DOHH2 (cell line): ENCODE results near the gene KCNE3.

ENCODE experiments used
- H3F3A ChIP-seq: fragments of 200-600 bp; sonication (generic), shearing (Covaris generic); 2 replicates; pipeline ENCODE4 v1.6.0; 2016; ENCODE audit warnings: antibody characterized with exemption, mild to moderate bottlenecking; ENCODE audit not compliant: control insufficient read depth, insufficient read depth
- H3K27ac ChIP-seq: fragments of 200-600 bp; sonication (generic); 2 replicates; pipeline ENCODE4 v1.5.1; 2014; ENCODE audit warnings: low read depth, mild to moderate bottlenecking, low read length, moderate library complexity
- H3K27me3 ChIP-seq: fragments of 200-600 bp; sonication (generic); 2 replicates; pipeline ENCODE4 v1.6.1; 2014; ENCODE audit warnings: mild to moderate bottlenecking, low read length, mixed read lengths; ENCODE audit not compliant: control insufficient read depth
- H3K36me3 ChIP-seq: fragments of 200-600 bp; sonication (generic); 2 replicates; pipeline ENCODE4 v1.6.1; 2014; ENCODE audit warnings: mild to moderate bottlenecking, low read length, moderate library complexity, mixed read lengths; ENCODE audit not compliant: control insufficient read depth
- H3K4me1 ChIP-seq: fragments of 200-600 bp; sonication (generic); 2 replicates; pipeline ENCODE4 v1.6.1; 2014; ENCODE audit warnings: mild to moderate bottlenecking, low read length, mixed read lengths; ENCODE audit not compliant: control insufficient read depth
- H3K4me2 ChIP-seq: fragments of 200-600 bp; sonication (generic); 2 replicates; pipeline ENCODE4 v1.6.0; 2014; ENCODE audit warnings: mild to moderate bottlenecking, low read length, moderate library complexity
- H3K4me3 ChIP-seq: fragments of 200-600 bp; sonication (generic); 2 replicates; pipeline ENCODE4 v1.5.1; 2014; ENCODE audit warnings: mild to moderate bottlenecking, low read length, mixed read lengths
- H3K79me2 ChIP-seq: fragments of 200-600 bp; sonication (generic); 2 replicates; pipeline ENCODE4 v1.6.1; 2014; ENCODE audit warnings: mild to moderate bottlenecking, low read length, mixed read lengths; ENCODE audit not compliant: control insufficient read depth
- H3K9me2 ChIP-seq: fragments of 200-600 bp; sonication (generic); replicated peaks from 2 replicates; pipeline ENCODE4 v1.6.1; 2014; ENCODE audit warnings: mild to moderate bottlenecking, low read length, mixed read lengths; ENCODE audit not compliant: control insufficient read depth
- H3K9me3 ChIP-seq: fragments of 200-600 bp; sonication (generic); 2 replicates; pipeline ENCODE4 v1.6.1; 2014; ENCODE audit warnings: antibody characterized with exemption, low read length, mixed read lengths; ENCODE audit not compliant: control insufficient read depth, insufficient read depth
- H4K20me1 ChIP-seq: fragments of 200-600 bp; sonication (generic); 2 replicates; pipeline ENCODE4 v1.6.0; 2014; ENCODE audit warnings: low read depth, mild to moderate bottlenecking, antibody characterized with exemption, low read length, moderate library complexity; ENCODE audit not compliant: control insufficient read depth, insufficient read depth
- CTCF ChIP-seq: fragments of 200-600 bp; sonication (generic); IDR thresholded peaks from one replicate; pipeline ENCODE4 v1.5.1; 2014; ENCODE audit warnings: antibody characterized with exemption, mild to moderate bottlenecking, low read depth, low read length; ENCODE audit not compliant: poor library complexity, severe bottlenecking
- EZH2phosphoT487 ChIP-seq: fragments of 200-600 bp; sonication (generic); IDR thresholded peaks from 2 replicates; pipeline ENCODE4 v1.6.1; 2017; ENCODE audit warnings: borderline replicate concordance, mild to moderate bottlenecking, antibody characterized with exemption, low read length, moderate library complexity, mixed read lengths

The KCNE3 gene

GRCh38 chr11:74427384-74427886 lies 39.9 kb downstream of the KCNE3 start:
- Histone ChIP-seq H3K4me2 (no peak overlapping the region), H3K27me3 (peaks cover 8% of the 10 kb centered on the region; the same call in 1 of the 2 replicates), H3K79me2 (no peaks in the 10 kb centered on the region), H3K9me3 (no peaks in the 10 kb centered on the region), H3F3A (no peaks in the 10 kb centered on the region), H3K9me2 (no peaks in the 10 kb centered on the region), H4K20me1 (no peaks in the 10 kb centered on the region), H3K27ac (no peak overlapping the region), H3K4me3 (no peak overlapping the region), H3K36me3 (no peaks in the 10 kb centered on the region), H3K4me1 (no peaks in the 10 kb centered on the region)
- TF ChIP-seq CTCF: no peak
- no peak for TF ChIP-seq EZH2phosphoT487

GRCh38 chr11:74425100-74425499 lies 42.2 kb downstream of the KCNE3 start:
- Histone ChIP-seq H3K4me3 (no peak overlapping the region), H3K27ac (no peak overlapping the region), H3K36me3 (no peaks in the 10 kb centered on the region), H3K9me3 (no peaks in the 10 kb centered on the region), H3K79me2 (no peaks in the 10 kb centered on the region), H3K27me3 (peaks cover 16% of the 10 kb centered on the region), H3K4me2 (no peak overlapping the region), H3F3A (no peaks in the 10 kb centered on the region), H4K20me1 (no peaks in the 10 kb centered on the region), H3K9me2 (no peaks in the 10 kb centered on the region), H3K4me1 (no peaks in the 10 kb centered on the region)
- TF ChIP-seq CTCF (no peak), EZH2phosphoT487 (no peak)

GRCh38 chr11:74418509-74418895 lies 48.8 kb downstream of the KCNE3 start:
- Histone ChIP-seq H3F3A (no peaks in the 10 kb centered on the region), H3K4me3 (no peak overlapping the region), H4K20me1 (no peaks in the 10 kb centered on the region), H3K27ac (no peak overlapping the region), H3K4me1 (no peaks in the 10 kb centered on the region), H3K9me3 (no peaks in the 10 kb centered on the region), H3K27me3 (peaks cover 27% of the 10 kb centered on the region), H3K4me2 (no peak overlapping the region), H3K79me2 (no peaks in the 10 kb centered on the region), H3K9me2 (no peaks in the 10 kb centered on the region), H3K36me3 (no peaks in the 10 kb centered on the region)
- TF ChIP-seq CTCF: no peak
- TF ChIP-seq EZH2phosphoT487: no peak
